Hepatic stellate cell (primary cell): ENCODE measurements around the gene RANGRF.
A peak's percentile ranks its signal among the peaks of the same experiment; 100 is the strongest.

Source experiments
- DNase-seq: peaks from one replicate; pipeline ENCODE4 v3.0.0; 2011; ENCODE audit warnings: low spot score

RANGRF gene

GRCh38 chr17:8274816-8275215, 13.7 kb upstream of the RANGRF start:
- no peak for DNase-seq

GRCh38 chr17:8275421-8276290, 12.8 kb upstream of the RANGRF start:
- no peak for DNase-seq

- DNase-seq: no peak
Observed at GRCh38 chr17:8277317-8277716, 11.2 kb upstream of the RANGRF start.

DNA sequence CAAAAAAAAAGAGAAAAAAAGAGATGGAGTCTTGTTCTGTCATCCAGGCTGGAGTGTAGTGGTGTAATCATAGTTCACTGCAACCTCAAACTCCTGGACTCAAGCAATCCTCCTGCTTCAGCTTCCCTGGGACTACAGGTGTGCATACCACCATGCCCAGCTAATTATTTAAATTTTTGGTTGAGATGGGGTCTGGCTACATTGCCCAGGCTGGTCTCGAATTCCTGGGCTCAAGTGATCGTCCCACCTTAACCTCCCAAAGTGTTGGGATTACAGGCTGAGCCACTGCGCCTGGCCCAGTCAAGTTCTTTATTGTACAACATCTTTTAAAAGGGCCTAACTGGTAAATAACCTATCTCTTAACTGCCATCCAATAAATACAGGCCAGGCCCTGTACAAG, 6.1 kb upstream of the RANGRF start:
- no peak for DNase-seq

- DNase-seq: no peak
Observed at GRCh38 chr17:8283356-8283755, 5.1 kb upstream of the RANGRF start.

- DNase-seq: no peak
Observed at GRCh38 chr17:8284126-8284525, 4.3 kb upstream of the RANGRF start.

- no peak for DNase-seq
Observed at GRCh38 chr17:8285270-8286181, 2.9 kb upstream of the RANGRF start.

GRCh38 chr17:8287651-8288335, 677 bp upstream of the RANGRF start:
- no peak for DNase-seq

- DNase-seq: no peak
Observed at GRCh38 chr17:8289103-8289397, 580 bp downstream of the RANGRF start.

DNA sequence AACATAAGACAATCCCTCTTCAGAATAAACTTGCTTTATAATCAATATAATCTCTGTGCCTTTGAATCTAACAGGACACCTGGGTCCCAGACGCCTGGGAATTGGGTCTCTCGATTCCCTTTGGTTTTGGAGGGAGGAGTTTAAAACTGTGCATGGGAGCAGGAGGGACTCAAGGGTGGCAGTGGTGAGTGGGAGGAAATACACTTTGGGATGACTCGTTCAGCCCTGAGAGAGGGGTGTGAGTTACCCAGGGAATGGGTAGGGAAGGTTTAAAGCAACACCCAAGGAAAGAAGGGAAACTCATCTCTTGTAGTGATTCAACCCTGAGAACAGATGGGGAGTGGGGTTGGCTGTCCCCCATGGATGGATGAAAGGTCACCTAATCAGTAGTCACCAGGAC, 1.6 kb downstream of the RANGRF start:
- DNase-seq: peak; percentile 47

GRCh38 chr17:8292639-8293395, 4.3 kb downstream of the RANGRF start:
- no peak for DNase-seq

DNA sequence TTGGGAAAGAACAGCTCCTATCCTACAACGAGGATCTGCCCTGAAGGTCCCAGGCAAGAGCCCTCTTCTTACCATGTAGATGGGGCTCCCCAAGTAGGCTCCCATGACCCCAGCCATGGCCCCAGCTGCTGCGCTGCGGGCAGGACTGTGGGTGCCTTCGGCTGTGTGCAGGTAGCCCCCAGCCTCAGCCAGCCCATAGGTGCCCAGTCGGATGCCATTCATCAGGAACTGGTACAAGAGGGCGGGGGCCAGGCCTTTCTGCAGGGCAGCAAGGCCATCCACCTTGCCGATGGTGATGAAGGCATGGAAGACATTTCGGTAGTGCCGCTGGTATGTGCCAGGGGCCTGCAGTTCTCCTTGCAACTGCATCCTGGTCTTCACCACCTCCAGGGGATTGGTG, 5.9 kb downstream of the RANGRF start:
- DNase-seq: no peak

GRCh38 chr17:8294814-8295316, 6.4 kb downstream of the RANGRF start:
- no peak for DNase-seq

- DNase-seq: no peak
Observed at GRCh38 chr17:8300226-8300625, 11.8 kb downstream of the RANGRF start.

DNA sequence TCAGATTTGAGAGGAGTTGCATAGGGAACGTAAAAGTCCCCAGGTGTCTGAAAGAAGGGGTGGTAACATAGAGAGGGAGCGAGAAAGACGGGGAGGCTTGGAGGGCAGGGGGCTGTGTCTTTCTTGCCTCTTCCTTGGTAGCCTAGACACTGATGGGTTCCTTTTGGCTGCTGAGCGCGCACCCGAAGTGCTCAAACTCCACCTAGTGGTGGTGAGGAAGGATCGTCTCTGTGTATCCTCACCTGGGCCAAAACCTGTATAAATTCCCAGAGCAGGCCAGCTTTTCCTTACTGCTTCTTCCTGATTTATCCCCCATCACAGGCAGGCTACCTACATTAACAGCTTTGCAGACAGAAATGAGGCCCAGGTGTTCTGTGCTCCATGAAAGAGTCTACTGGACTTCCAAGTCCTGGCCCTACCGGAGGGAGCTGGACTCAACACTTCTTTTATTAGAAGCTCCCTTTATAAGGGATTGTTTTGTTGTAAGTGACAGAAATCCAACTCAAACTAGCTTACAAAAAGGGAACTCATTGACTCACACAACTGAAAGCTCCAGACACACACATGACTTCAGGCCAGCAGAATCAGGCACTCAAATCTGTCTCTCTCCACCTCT, 12.3 kb downstream of the RANGRF start:
- peak; percentile 78 for DNase-seq

GRCh38 chr17:8310601-8311123, 22.2 kb downstream of the RANGRF start:
- no peak for DNase-seq

GRCh38 chr17:8311131-8311790, 22.8 kb downstream of the RANGRF start:
- no peak for DNase-seq

- DNase-seq: no peak
Observed at GRCh38 chr17:8312251-8312650, 23.8 kb downstream of the RANGRF start.

GRCh38 chr17:8312726-8313600, 24.5 kb downstream of the RANGRF start:
- no peak for DNase-seq
